GM10266 (cell line): ENCODE data around the gene DENND6B.

Experiments
- DNase-seq: peaks from one replicate; pipeline ENCODE4 v3.0.0; 2012; ENCODE audit errors: extremely low spot score
- CTCF ChIP-seq: IDR thresholded peaks from 2 replicates; pipeline ENCODE4 v1.5.1; 2012; ENCODE audit warnings: mild to moderate bottlenecking, low read depth; ENCODE audit not compliant: control insufficient read depth, insufficient read depth; ENCODE audit errors: missing control alignments

Gene DENND6B

DNA sequence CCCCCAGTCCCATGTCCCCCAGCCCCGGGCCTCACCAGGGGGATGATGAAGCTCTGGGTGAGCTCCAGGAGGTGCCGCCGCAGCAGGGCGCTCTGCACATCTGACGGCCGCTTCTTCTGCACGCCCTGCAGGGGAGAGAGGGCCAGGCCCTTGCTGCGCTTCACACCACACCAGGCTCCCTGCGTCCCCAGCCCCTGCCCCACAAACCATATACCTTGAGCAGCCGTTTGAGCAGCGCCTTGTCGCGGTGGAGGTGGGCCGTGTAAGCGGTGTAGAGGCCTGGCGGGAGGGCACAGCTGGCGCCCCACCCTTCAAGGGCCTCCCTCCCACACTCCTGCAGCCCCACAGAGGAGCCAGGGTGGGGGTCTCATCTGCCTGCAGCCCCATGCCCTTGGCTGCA lies 13.2 kb downstream of the DENND6B start:
- DNase-seq, result no peak
- TF ChIP-seq CTCF, result no peak

- TF ChIP-seq CTCF, result no peak
- DNase-seq, result no peak
Observed at GRCh38 chr22:50313021-50313420, 13.8 kb downstream of the DENND6B start.

- DNase-seq, result no peak
- TF ChIP-seq CTCF, result no peak
Observed at GRCh38 chr22:50312371-50312770, 14.4 kb downstream of the DENND6B start.

DNA sequence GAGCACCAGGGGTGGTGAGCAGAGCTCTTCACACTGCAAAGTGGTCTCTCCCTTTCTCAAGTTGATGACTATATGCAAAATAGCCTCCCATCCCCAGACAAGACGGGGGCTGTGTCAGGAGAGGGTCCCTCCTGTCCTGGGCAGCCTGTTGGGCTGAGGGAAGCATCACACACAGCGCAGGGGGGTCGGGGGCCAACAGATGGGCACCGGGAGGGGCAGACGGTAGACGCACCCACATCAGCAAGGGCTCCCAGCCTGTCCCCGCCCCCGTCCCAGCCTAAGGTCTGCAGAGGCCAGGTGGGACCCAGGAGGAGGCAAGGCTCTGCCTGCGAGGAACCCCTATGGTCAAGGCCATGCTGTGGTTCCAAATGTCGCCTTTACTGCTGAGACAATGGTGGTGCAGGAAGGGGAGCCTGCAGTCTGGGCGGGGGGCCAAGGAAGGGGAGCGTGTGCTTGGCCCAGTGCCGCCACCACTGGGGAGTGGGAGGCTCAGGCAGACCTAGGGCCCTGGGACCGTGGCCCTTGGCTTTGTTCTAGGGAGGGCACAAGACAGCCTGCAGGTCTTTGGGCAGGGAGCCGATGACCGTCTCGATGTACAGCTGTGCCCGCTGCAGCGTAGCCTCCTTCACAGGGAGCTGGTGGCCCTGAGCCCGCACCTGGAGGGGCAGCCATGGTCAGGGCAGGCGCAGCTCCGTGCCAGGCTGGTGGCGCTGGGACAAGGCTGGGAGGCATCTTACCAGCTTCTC lies 15.0 kb downstream of the DENND6B start:
- no peak for TF ChIP-seq CTCF
- no peak for DNase-seq

DNA sequence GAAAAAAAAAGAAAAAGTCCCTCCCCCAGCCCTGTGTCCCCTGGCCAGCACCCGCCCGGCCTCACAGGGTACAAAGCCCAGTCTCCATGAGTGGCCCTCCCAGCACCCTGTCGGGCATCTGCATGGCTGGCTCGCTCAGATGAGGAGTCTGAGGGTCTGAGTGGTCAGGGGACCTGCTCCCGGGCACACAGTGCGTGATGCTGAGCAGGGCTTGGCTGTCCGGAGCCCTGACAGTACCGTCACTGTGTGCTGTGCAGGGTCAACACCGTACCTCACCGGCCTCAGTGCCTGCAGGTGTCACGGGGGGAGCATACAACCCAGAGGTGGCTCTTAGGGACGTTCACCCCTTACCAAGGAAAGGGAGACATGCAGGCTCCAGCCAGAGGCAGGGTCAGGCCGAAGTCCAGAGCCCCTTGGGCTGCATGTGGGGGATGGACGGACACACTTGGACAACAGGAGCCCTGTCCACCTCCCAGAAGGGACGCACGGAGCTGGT lies 15.8 kb downstream of the DENND6B start:
- TF ChIP-seq CTCF, result no peak
- DNase-seq, result no peak

GRCh38 chr22:50310031-50310722 lies 16.6 kb downstream of the DENND6B start:
- no peak for TF ChIP-seq CTCF
- DNase-seq, result no peak

GRCh38 chr22:50309601-50309991 lies 17.2 kb downstream of the DENND6B start:
- no peak for DNase-seq
- no peak for TF ChIP-seq CTCF
